Keratinocyte (primary cell): ENCODE measurements around the gene MOB4. TPM values are rescaled to one million over a fixed set of nuclear protein-coding genes. Genes with fewer than 3 reads are reported as not detected.

Experiments
- DNase-seq: peaks from one replicate; pipeline ENCODE4 v3.0.0-alpha.2; 2011; ENCODE audit warnings: low read depth, missing footprints, low spot score
- FAIRE-seq: peaks from 2 replicates; lab custom pipeline; 2011; peaks lifted over from hg19 to GRCh38; lab: Jason Lieb, UNC
- H2AFZ ChIP-seq: 2 replicates; pipeline ENCODE4 v1.6.0; 2012; ENCODE audit warnings: low read length, control low read depth, inconsistent platforms; ENCODE audit not compliant: control insufficient read depth
- H3K27ac ChIP-seq: 2 replicates; pipeline ENCODE4 v1.5.1; 2011; ENCODE audit warnings: low read length; ENCODE audit not compliant: control insufficient read depth, insufficient read depth
- H3K27me3 ChIP-seq: 3 replicates; pipeline ENCODE4 v1.6.0; 2011; ENCODE audit warnings: low read length; ENCODE audit not compliant: control insufficient read depth, insufficient read depth; ENCODE audit errors: extremely low read depth
- H3K36me3 ChIP-seq, 2 experiments: 2 replicates in 1 of 2; 3 replicates in 1 of 2; pipeline ENCODE4 v1.5.1; 2011; ENCODE audit warnings: low read length in 2 of 2, mild to moderate bottlenecking in 1 of 2; ENCODE audit not compliant: control insufficient read depth in 2 of 2, insufficient read depth in 2 of 2; ENCODE audit errors: extremely low read depth in 1 of 2
- H3K4me1 ChIP-seq: 3 replicates; pipeline ENCODE4 v1.5.1; 2011; ENCODE audit warnings: low read length; ENCODE audit not compliant: control insufficient read depth, insufficient read depth; ENCODE audit errors: extremely low read depth
- H3K4me2 ChIP-seq: 3 replicates; pipeline ENCODE4 v1.6.0; 2011; ENCODE audit warnings: low read depth, low read length; ENCODE audit not compliant: control insufficient read depth, insufficient read depth; ENCODE audit errors: extremely low read depth
- H3K4me3 ChIP-seq, 3 experiments: fragments of 200-600 bp in 1 of 3; sonication (generic) in 1 of 3; 2 replicates in 2 of 3; 3 replicates in 1 of 3; pipeline ENCODE4 v1.5.1; 2011 to 2016; ENCODE audit warnings: low read length in 3 of 3, mild to moderate bottlenecking in 3 of 3, control low read depth in 2 of 3, inconsistent platforms in 1 of 3, low read depth in 1 of 3, mixed read lengths in 1 of 3, mixed run types in 1 of 3, moderate library complexity in 1 of 3; ENCODE audit not compliant: control insufficient read depth in 2 of 3, insufficient read depth in 2 of 3; ENCODE audit errors: extremely low read depth in 1 of 3
- H3K79me2 ChIP-seq: 2 replicates; pipeline ENCODE4 v1.6.0; 2012; ENCODE audit warnings: low read length; ENCODE audit not compliant: control insufficient read depth, insufficient read depth
- H3K9ac ChIP-seq: 3 replicates; pipeline ENCODE4 v1.6.0; 2011; ENCODE audit warnings: low read length; ENCODE audit not compliant: control insufficient read depth, insufficient read depth; ENCODE audit errors: extremely low read depth
- H3K9me1 ChIP-seq: 3 replicates; pipeline ENCODE4 v1.6.0; 2011; ENCODE audit warnings: low read length; ENCODE audit not compliant: control insufficient read depth, insufficient read depth; ENCODE audit errors: extremely low read depth
- H3K9me3 ChIP-seq: 2 replicates; pipeline ENCODE4 v1.5.1; 2012; ENCODE audit warnings: low read depth, low read length; ENCODE audit not compliant: control insufficient read depth
- H4K20me1 ChIP-seq: 3 replicates; pipeline ENCODE4 v1.6.0; 2011; ENCODE audit warnings: low read length; ENCODE audit not compliant: control insufficient read depth, insufficient read depth; ENCODE audit errors: extremely low read depth
- CTCF ChIP-seq, 3 experiments: IDR thresholded peaks in 1 of 3; conservative IDR thresholded peaks in 1 of 3; optimal IDR thresholded peaks in 1 of 3; 2 replicates in 2 of 3; 3 replicates in 1 of 3; pipeline versions ENCODE3 to v1.5.1; 2011; ENCODE audit warnings: low read length in 3 of 3, mild to moderate bottlenecking in 3 of 3, moderate library complexity in 2 of 3, control low read depth in 1 of 3, inconsistent platforms in 1 of 3; ENCODE audit not compliant: insufficient read depth in 2 of 3; ENCODE audit errors: extremely low read depth in 1 of 3
- EZH2 ChIP-seq: IDR thresholded peaks from one replicate; pipeline ENCODE4 v1.6.1; 2012; ENCODE audit warnings: inconsistent platforms, mild to moderate bottlenecking, low read length, moderate library complexity
- dilution Hi-C: fragments of 300-500 bp; cut with MboI; formaldehyde crosslinking; loops from one replicate; pipeline ENCODE4 v1.7.0; 2020; ENCODE audit warnings: low sequenced_read_pairs; ENCODE audit not compliant: extremely low pct_ligation_motif_present
- polyA plus RNA-seq, 5 experiments: library from polyadenylated mRNA; depleted of rRNA in 3 of 5; stranded (reverse) in 3 of 5; stranded (forward) in 1 of 5; unstranded in 1 of 5; fragments of >200 nt; gene quantifications; 1 replicate in 1 of 5; 2 replicates in 3 of 5; 3 replicates in 1 of 5; pipeline versions ENCODE4 v1.2.1 to v1.2.3, GENCODE V29; 2011 to 2012; ENCODE audit warnings: missing spikeins in 2 of 5, low read depth in 1 of 5, low replicate concordance in 1 of 5

MOB4 gene
- polyA plus RNA-seq, 1 donor (not counting 4 experiments of a cell fraction or from before 2014, with no cell fraction given) = 53.6 TPM

GRCh38 chr2:197573608-197574007, 57.7 kb downstream of the MOB4 start:
- dilution Hi-C loops = no loop called here
- H2AFZ ChIP-seq = no peak overlapping the region
- peaks cover 4% of the 10 kb centered on the region for H3K9me3 ChIP-seq
- peaks cover 0 to 4% of the 10 kb centered on the region in 2 experiments for H3K36me3 ChIP-seq
- no peaks in the 10 kb centered on the region for H3K27me3 ChIP-seq
- no peaks in the 10 kb centered on the region for H3K9me1 ChIP-seq
- H3K4me2 ChIP-seq = no peak overlapping the region
- H3K4me3 ChIP-seq = no peak overlapping the region
- H3K27ac ChIP-seq = no peak overlapping the region
- no peak overlapping the region for H3K9ac ChIP-seq
- H3K4me1 ChIP-seq = no peaks in the 10 kb centered on the region
- H4K20me1 ChIP-seq = no peaks in the 10 kb centered on the region
- FAIRE-seq (no peak), DNase-seq (no peak)
- H3K79me2 ChIP-seq = no peaks in the 10 kb centered on the region
- TF ChIP-seq EZH2 (no peak), CTCF (optimal IDR thresholded peaks at IDR 0.05 in 1 of 3, IDR thresholded peaks at IDR 0.05 in 1 of 3, conservative IDR thresholded peaks at IDR 0.05 in 1 of 3; ENCODE audit: extremely low read depth in 1 of 3, insufficient read depth in 2 of 3, low read length in 3 of 3) (no peak)

DNA sequence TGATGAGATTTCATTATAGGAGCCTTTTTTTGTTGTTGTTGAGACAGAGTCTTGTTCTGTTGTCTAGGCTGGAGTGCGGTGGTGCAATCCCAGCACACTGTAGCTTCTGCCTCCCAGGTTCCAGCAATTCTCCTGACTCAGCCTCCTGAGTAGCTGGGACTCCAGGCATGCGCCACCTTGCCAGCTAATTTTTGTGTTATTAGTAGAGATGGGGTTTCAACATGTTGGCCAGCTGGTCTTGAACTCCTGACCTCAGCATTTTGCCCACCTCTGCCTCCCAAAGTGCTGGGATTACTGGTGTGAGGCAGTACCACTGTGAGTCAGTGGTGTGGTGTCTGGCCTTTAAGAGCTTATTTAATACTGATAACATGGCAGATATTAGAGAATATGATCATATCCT, 60.1 kb downstream of the MOB4 start:
- H3K4me3 ChIP-seq = no peak overlapping the region
- DNase-seq (no peak), FAIRE-seq (no peak)
- dilution Hi-C loops = no loop called here
- no peaks in the 10 kb centered on the region for H3K4me1 ChIP-seq
- no peaks in the 10 kb centered on the region for H3K27me3 ChIP-seq
- no peaks in the 10 kb centered on the region for H3K79me2 ChIP-seq
- no peaks in the 10 kb centered on the region for H3K9me1 ChIP-seq
- H2AFZ ChIP-seq = no peak overlapping the region
- no peak overlapping the region for H3K9ac ChIP-seq
- TF ChIP-seq EZH2 (no peak), CTCF (optimal IDR thresholded peaks at IDR 0.05 in 1 of 3, IDR thresholded peaks at IDR 0.05 in 1 of 3, conservative IDR thresholded peaks at IDR 0.05 in 1 of 3; ENCODE audit: extremely low read depth in 1 of 3, insufficient read depth in 2 of 3, low read length in 3 of 3) (no peak)
- no peaks in the 10 kb centered on the region for H4K20me1 ChIP-seq
- no peak overlapping the region for H3K27ac ChIP-seq
- H3K9me3 ChIP-seq = peaks cover 4% of the 10 kb centered on the region
- H3K4me2 ChIP-seq = no peak overlapping the region
- peaks cover 0 to 4% of the 10 kb centered on the region in 2 experiments for H3K36me3 ChIP-seq
